ENCODE results near the gene CD55.

Gene CD55

DNA sequence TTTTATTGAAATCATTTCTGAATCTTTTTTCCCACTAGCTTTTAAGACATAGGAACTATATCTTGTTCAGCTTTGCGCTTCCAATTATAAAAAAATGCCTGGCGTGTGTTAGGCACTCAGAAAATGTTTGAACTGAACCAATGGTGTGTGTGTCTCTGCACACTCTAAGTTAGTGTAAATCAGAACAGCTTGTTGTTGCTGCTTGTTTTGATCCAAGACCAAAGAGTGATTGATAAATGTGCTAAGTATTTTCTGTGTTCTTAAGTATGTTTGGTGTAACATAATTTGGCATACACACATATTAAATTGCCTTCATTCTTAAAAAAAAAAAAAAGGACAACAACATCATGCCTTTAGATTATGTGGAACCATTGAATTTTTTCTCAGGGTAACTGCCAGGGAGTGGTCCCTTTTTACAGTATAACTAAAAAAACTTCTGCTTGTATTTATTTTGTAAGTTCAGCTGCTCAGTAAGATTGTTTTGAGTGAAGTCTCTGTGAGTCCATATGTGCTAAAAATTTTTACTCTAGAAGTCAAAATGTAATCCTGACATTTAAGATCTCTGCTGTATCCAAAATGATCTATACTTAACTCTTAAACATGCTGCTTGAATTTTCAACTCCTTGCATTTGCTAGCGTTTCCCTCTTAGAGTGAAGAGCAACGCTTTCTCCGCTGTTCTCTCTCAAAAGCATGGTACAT is 8.7 kb downstream of the CD55 start:
- no peak for DNase-seq (ENCODE audit: extremely low read depth, low read depth)
- TF ChIP-seq, protein P1, sequence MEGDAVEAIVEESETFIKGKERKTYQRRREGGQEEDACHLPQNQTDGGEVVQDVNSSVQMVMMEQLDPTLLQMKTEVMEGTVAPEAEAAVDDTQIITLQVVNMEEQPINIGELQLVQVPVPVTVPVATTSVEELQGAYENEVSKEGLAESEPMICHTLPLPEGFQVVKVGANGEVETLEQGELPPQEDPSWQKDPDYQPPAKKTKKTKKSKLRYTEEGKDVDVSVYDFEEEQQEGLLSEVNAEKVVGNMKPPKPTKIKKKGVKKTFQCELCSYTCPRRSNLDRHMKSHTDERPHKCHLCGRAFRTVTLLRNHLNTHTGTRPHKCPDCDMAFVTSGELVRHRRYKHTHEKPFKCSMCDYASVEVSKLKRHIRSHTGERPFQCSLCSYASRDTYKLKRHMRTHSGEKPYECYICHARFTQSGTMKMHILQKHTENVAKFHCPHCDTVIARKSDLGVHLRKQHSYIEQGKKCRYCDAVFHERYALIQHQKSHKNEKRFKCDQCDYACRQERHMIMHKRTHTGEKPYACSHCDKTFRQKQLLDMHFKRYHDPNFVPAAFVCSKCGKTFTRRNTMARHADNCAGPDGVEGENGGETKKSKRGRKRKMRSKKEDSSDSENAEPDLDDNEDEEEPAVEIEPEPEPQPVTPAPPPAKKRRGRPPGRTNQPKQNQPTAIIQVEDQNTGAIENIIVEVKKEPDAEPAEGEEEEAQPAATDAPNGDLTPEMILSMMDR (IDR thresholded peaks at IDR 0.05; ENCODE audit: low read depth, low read length), result no peak

DNA sequence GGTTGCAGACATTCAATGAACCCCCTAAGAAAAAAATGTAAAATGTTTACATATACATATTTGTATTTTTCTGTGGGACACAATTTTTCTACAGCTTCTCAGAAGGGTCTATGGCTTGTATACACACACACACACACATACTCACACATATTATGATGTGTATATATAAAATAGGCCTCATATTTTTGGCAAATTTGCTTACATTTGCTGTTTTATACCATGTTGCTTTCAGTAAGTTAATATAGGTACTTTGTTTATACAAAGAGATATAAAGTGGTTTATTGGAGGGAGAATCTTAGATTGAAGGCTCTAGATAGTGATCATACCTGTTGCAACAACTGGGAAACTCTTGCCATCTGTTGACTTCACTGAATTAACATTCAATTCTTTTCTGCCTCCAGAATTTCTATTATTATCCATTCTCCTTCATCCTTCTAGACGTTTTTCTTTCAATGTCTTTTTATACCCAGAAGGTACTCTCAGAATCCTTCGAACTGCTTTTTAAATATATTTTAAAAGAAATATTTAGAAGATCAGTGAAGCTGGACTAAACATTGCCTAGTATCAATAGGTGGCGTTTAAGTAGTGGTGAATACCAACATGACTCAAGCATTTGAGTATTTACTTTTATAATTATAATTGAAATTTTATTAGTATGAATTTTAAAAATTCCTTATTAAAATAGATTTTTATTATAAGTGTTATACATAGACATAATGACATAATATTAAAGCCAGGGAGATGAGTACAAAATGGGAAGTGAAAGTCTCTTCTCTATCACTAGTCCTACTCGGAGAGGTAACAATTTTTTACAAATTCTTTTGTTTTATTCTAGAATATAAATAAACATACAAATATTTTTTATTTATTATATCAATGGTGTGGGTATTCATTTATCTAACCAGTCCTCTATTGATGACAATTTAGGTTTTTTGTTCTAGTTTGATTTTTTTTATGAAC is 10.2 kb downstream of the CD55 start:
- DNase-seq (ENCODE audit: extremely low read depth, low read depth), result no peak
- TF ChIP-seq, protein P1 (IDR thresholded peaks at IDR 0.05; ENCODE audit: low read depth, low read length), result no peak

GRCh38 chr1:207333009-207333600 is 11.6 kb downstream of the CD55 start:
- TF ChIP-seq, protein P1 (IDR thresholded peaks at IDR 0.05; ENCODE audit: low read depth, low read length), result no peak
- DNase-seq (ENCODE audit: extremely low read depth, low read depth), result no peak

DNA sequence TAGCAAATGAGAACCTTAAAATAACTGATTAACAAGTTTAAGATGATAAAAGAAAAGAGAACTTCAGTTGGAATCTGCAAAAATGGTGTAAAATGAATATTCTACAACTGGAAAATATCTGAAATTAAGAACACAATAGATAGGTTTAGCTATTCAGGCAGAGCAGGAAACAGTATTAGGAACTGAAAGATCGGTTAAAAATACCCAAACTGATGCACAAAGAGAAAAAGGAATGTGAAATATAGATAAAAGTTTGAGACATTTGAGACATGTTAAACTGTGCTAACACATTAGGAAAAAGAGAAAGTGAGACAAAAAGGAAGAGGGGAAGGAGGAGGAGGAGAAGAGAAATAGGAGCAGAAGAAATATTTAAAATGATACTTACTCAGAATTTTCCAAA is 12.1 kb downstream of the CD55 start:
- TF ChIP-seq, protein P1 (IDR thresholded peaks at IDR 0.05; ENCODE audit: low read depth, low read length), result no peak

GRCh38 chr1:207334337-207334736 is 12.9 kb downstream of the CD55 start:
- TF ChIP-seq, protein P1 (IDR thresholded peaks at IDR 0.05; ENCODE audit: low read depth, low read length), result no peak
- DNase-seq (ENCODE audit: extremely low read depth, low read depth), result no peak

More for the DNA sequence above, 12.1 kb downstream of the CD55 start:
- no peak for DNase-seq (ENCODE audit: extremely low read depth, low read depth)

- TF ChIP-seq, protein P1 (IDR thresholded peaks at IDR 0.05; ENCODE audit: low read depth, low read length), result no peak
Measured at GRCh38 chr1:207335138-207335537, 13.7 kb downstream of the CD55 start.

More at GRCh38 chr1:207335138-207335537, 13.7 kb downstream of the CD55 start:
- DNase-seq (ENCODE audit: extremely low read depth, low read depth), result no peak

Data from AG09319 (cell line).